Left renal cortex interstitium (tissue), 4 donors: ENCODE data around the gene NAV2. TPM values are rescaled to one million over a fixed set of nuclear protein-coding genes. Genes with fewer than 3 reads are reported as not detected.

ENCODE experiments used
- DNase-seq, 4 donors: peaks; one replicate each; pipeline ENCODE4 v3.0.0-alpha.2; 2013; ENCODE audit warnings: low read depth in 4 of 4, low spot score in 2 of 4, missing footprints in 1 of 4
- polyA plus RNA-seq, 4 donors: library from polyadenylated mRNA; unstranded; fragments of 120-200 nt; gene quantifications; one replicate each; pipeline ENCODE4 v1.2.1, GENCODE V29; 2013; ENCODE audit not compliant: insufficient read length in 4 of 4

Gene NAV2
- polyA plus RNA-seq, result 10 to 100 TPM; 29.7 to 61.7 (median 39.1) TPM

- peak; percentile 72 to 86 (median 83) for DNase-seq
Observed at GRCh38 chr11:19712281-19713195, at the start of gene NAV2. Gene NAV2 (plus strand): TSS chr11:19712837. CDS start chr11:19713696, 859 bp downstream.

- DNase-seq, result no peak
Observed at GRCh38 chr11:19663206-19663605, 49.4 kb upstream of the NAV2 start.

GRCh38 chr11:19664886-19665548 is 47.6 kb upstream of the NAV2 start:
- no peak for DNase-seq

GRCh38 chr11:19666951-19667350 is 45.7 kb upstream of the NAV2 start:
- DNase-seq, result no peak

GRCh38 chr11:19669511-19669910 is 43.1 kb upstream of the NAV2 start:
- no peak for DNase-seq

GRCh38 chr11:19670030-19670791 is 42.4 kb upstream of the NAV2 start:
- no peak for DNase-seq

- no peak for DNase-seq
Observed at GRCh38 chr11:19672586-19673206, 39.9 kb upstream of the NAV2 start.

GRCh38 chr11:19673924-19674729 is 38.5 kb upstream of the NAV2 start:
- no peak for DNase-seq

- DNase-seq, result no peak
Observed at GRCh38 chr11:19674836-19675235, 37.8 kb upstream of the NAV2 start.

GRCh38 chr11:19675397-19675796 is 37.2 kb upstream of the NAV2 start:
- no peak for DNase-seq

GRCh38 chr11:19676475-19677380 is 35.9 kb upstream of the NAV2 start:
- DNase-seq, result peak in 1 of 4 donors; percentile 16

GRCh38 chr11:19677381-19678080 is 35.1 kb upstream of the NAV2 start:
- DNase-seq, result no peak

GRCh38 chr11:19679952-19680828 is 32.4 kb upstream of the NAV2 start:
- peak in 1 of 4 donors; percentile 11 for DNase-seq

- no peak for DNase-seq
Observed at GRCh38 chr11:19680829-19681368, 31.7 kb upstream of the NAV2 start.

GRCh38 chr11:19683141-19683805 is 29.4 kb upstream of the NAV2 start:
- DNase-seq, result no peak

GRCh38 chr11:19683862-19684491 is 28.7 kb upstream of the NAV2 start:
- DNase-seq, result no peak
